H1 (cell line): ENCODE measurements around the gene DNAJB8. TPM values are rescaled to one million over a fixed set of nuclear protein-coding genes. Genes with fewer than 3 reads are reported as not detected.

ENCODE experiments used
- CTCF ChIA-PET: fragments of 300-600 bp; sonication (Branson Sonifier 250); formaldehyde crosslinking; loops from one replicate; lab custom pipeline; 2021; ENCODE audit not compliant: partially characterized antibody; lab: Charles Lee
- POLR2A ChIA-PET: fragments of 300-600 bp; sonication (Branson Sonifier 250); formaldehyde crosslinking; loops from one replicate; lab custom pipeline; 2021; ENCODE audit warnings: inconsistent platforms; ENCODE audit not compliant: partially characterized antibody; lab: Charles Lee
- DNase-seq, 2 experiments: peaks; one replicate each; pipeline versions ENCODE4 v3.0.0 to v3.0.0-alpha.2; 2010 to 2022; ENCODE audit warnings: low spot score in 2 of 2, low read depth in 1 of 2, mixed read lengths in 1 of 2
- FAIRE-seq: peaks from 2 replicates; lab custom pipeline; 2011; peaks lifted over from hg19 to GRCh38; lab: Jason Lieb, UNC
- H2AFZ ChIP-seq: 2 replicates; pipeline ENCODE4 v1.8.1; 2012; ENCODE audit warnings: low read length, inconsistent platforms
- H2AK5ac ChIP-seq: 2 replicates; pipeline ENCODE4 v1.6.1; 2013; ENCODE audit warnings: low read depth, low read length
- H2BK120ac ChIP-seq: replicated peaks from 2 replicates; pipeline ENCODE3; 2013; ENCODE audit warnings: low read depth, low read length, inconsistent platforms
- H2BK12ac ChIP-seq: 2 replicates; pipeline ENCODE4 v1.6.1; 2013; ENCODE audit warnings: low read depth, low read length
- H2BK15ac ChIP-seq: 2 replicates; pipeline ENCODE4 v1.6.1; 2013; ENCODE audit warnings: low read length
- H2BK20ac ChIP-seq: 2 replicates; pipeline ENCODE4 v1.6.1; 2013; ENCODE audit warnings: low read length
- H2BK5ac ChIP-seq: 2 replicates; pipeline ENCODE4 v1.6.1; 2013; ENCODE audit warnings: low read depth, low read length
- H3K14ac ChIP-seq: 2 replicates; pipeline ENCODE4 v1.6.1; 2013; ENCODE audit warnings: inconsistent platforms; ENCODE audit not compliant: insufficient read length
- H3K18ac ChIP-seq: 2 replicates; pipeline ENCODE4 v1.6.1; 2013; ENCODE audit warnings: low read length; ENCODE audit errors: extremely low read depth
- H3K23ac ChIP-seq: 2 replicates; pipeline ENCODE4 v1.6.1; 2013; ENCODE audit warnings: inconsistent platforms; ENCODE audit not compliant: insufficient read length
- H3K23me2 ChIP-seq: 2 replicates; pipeline ENCODE4 v1.6.1; 2013; ENCODE audit warnings: low read depth, low read length
- H3K27ac ChIP-seq: 2 replicates; pipeline ENCODE4 v1.6.1; 2011; ENCODE audit warnings: low read depth, low read length, inconsistent platforms
- H3K27me3 ChIP-seq, 4 experiments: replicated peaks in 1 of 4; 1 replicate in 1 of 4; 2 replicates in 3 of 4; pipeline versions ENCODE4 v1.6.1 to v1.8.1; 2011 to 2013; ENCODE audit warnings: low read length in 3 of 4, mild to moderate bottlenecking in 3 of 4, inconsistent platforms in 2 of 4, mixed read lengths in 2 of 4, moderate library complexity in 1 of 4; ENCODE audit not compliant: control insufficient read depth in 3 of 4, insufficient read depth in 3 of 4; ENCODE audit errors: extremely low read depth in 1 of 4
- H3K36me3 ChIP-seq, 4 experiments: 2 replicates each; pipeline versions ENCODE4 v1.6.1 to v1.8.1; 2011 to 2013; ENCODE audit warnings: mild to moderate bottlenecking in 4 of 4, low read length in 3 of 4, moderate library complexity in 2 of 4, control low read depth in 1 of 4, inconsistent platforms in 1 of 4; ENCODE audit not compliant: insufficient read depth in 4 of 4, control insufficient read depth in 2 of 4
- H3K4ac ChIP-seq: replicated peaks from 2 replicates; pipeline ENCODE3; 2013; ENCODE audit warnings: low read length, low read depth, mixed read lengths, inconsistent platforms; ENCODE audit not compliant: insufficient read length
- H3K4me1 ChIP-seq, 4 experiments: replicated peaks in 1 of 4; 1 replicate in 1 of 4; 2 replicates in 3 of 4; pipeline versions ENCODE4 v1.6.1 to v1.8.1; 2011 to 2013; ENCODE audit warnings: low read length in 3 of 4, inconsistent platforms in 2 of 4, mixed read lengths in 1 of 4; ENCODE audit not compliant: insufficient read depth in 4 of 4, control insufficient read depth in 3 of 4
- H3K4me2 ChIP-seq, 2 experiments: 2 replicates each; pipeline versions ENCODE4 v1.6.1 to v1.8.1; 2011 to 2013; ENCODE audit warnings: low read depth in 2 of 2, low read length in 2 of 2, control low read depth in 1 of 2, inconsistent platforms in 1 of 2, mild to moderate bottlenecking in 1 of 2; ENCODE audit not compliant: insufficient read depth in 1 of 2
- H3K4me3 ChIP-seq, 4 experiments: fragments of 200-600, 300-600 bp in 1 of 4; sonication (generic), shearing (Covaris generic), sonication (Bioruptor Twin) in 1 of 4; 2 replicates each; pipeline versions ENCODE4 v1.5.1 to v1.8.1; 2011 to 2016; ENCODE audit warnings: low read length in 4 of 4, low read depth in 3 of 4, control low read depth in 2 of 4, inconsistent platforms in 2 of 4, mild to moderate bottlenecking in 2 of 4, mixed read lengths in 1 of 4, moderate library complexity in 1 of 4; ENCODE audit not compliant: insufficient read depth in 2 of 4; ENCODE audit errors: extremely low read depth in 1 of 4
- H3K56ac ChIP-seq: replicated peaks from 2 replicates; pipeline ENCODE3; 2013; ENCODE audit warnings: low read depth, mild to moderate bottlenecking, mixed read lengths, low read length, inconsistent platforms; ENCODE audit not compliant: insufficient read length
- H3K79me1 ChIP-seq: 2 replicates; pipeline ENCODE4 v1.6.1; 2013; ENCODE audit warnings: low read depth, low read length, control low read depth
- H3K79me2 ChIP-seq, 2 experiments: 2 replicates each; pipeline versions ENCODE4 v1.6.1 to v1.8.1; 2012 to 2013; ENCODE audit warnings: low read length in 2 of 2, mild to moderate bottlenecking in 2 of 2, inconsistent platforms in 1 of 2; ENCODE audit not compliant: insufficient read depth in 2 of 2, control insufficient read depth in 1 of 2
- H3K9ac ChIP-seq, 4 experiments: replicated peaks in 1 of 4; 1 replicate in 1 of 4; 2 replicates in 3 of 4; pipeline versions ENCODE4 v1.6.1 to v1.8.1; 2011 to 2013; ENCODE audit warnings: low read depth in 3 of 4, low read length in 3 of 4, control low read depth in 2 of 4, mild to moderate bottlenecking in 2 of 4, moderate library complexity in 2 of 4, inconsistent platforms in 1 of 4; ENCODE audit errors: extremely low read depth in 1 of 4
- H3K9me3 ChIP-seq, 2 experiments: 2 replicates each; pipeline versions ENCODE4 v1.6.1 to v1.8.1; 2012 to 2013; ENCODE audit warnings: mild to moderate bottlenecking in 2 of 2, moderate library complexity in 2 of 2, control low read depth in 1 of 2, inconsistent platforms in 1 of 2, low read depth in 1 of 2, low read length in 1 of 2, mixed read lengths in 1 of 2; ENCODE audit not compliant: insufficient read depth in 2 of 2
- H4K20me1 ChIP-seq, 2 experiments: replicated peaks in 1 of 2; 2 replicates each; pipeline versions ENCODE3 to v1.8.1; 2011 to 2013; ENCODE audit warnings: inconsistent platforms in 2 of 2, low read length in 2 of 2, mild to moderate bottlenecking in 1 of 2; ENCODE audit not compliant: insufficient read depth in 2 of 2, control insufficient read depth in 1 of 2
- H4K5ac ChIP-seq: 2 replicates; pipeline ENCODE4 v1.6.1; 2013; ENCODE audit warnings: low read length, low read depth, mixed read lengths, inconsistent platforms; ENCODE audit not compliant: insufficient read length
- H4K8ac ChIP-seq: 2 replicates; pipeline ENCODE4 v1.8.0; 2013; ENCODE audit warnings: mild to moderate bottlenecking, moderate library complexity, low read length, inconsistent platforms; ENCODE audit not compliant: insufficient read depth; ENCODE audit errors: extremely low read depth
- H4K91ac ChIP-seq: replicated peaks from 2 replicates; pipeline ENCODE3; 2013; ENCODE audit warnings: low read length, mixed read lengths, inconsistent platforms; ENCODE audit not compliant: insufficient read length
- JUN ChIP-seq: IDR thresholded peaks from 2 replicates; pipeline ENCODE4 v1.6.1; 2011; ENCODE audit warnings: low read depth, mild to moderate bottlenecking, improper control_type of control experiment, low read length
- POU5F1 ChIP-seq: IDR thresholded peaks from 2 replicates; pipeline ENCODE4 v1.6.1; 2011; ENCODE audit warnings: low read depth, mild to moderate bottlenecking, low read length, moderate library complexity
- WGBS, 2 experiments: shearing (Covaris generic) in 1 of 2; methylation state at CpG; one replicate each; pipeline versions ENCODE4 v1.1.6 to v1.1.7; 2013 to 2015; ENCODE audit warnings: low lambda C conversion rate in 2 of 2, mixed read lengths in 2 of 2, inconsistent platforms in 1 of 2, low coverage in 1 of 2, missing lambda C conversion rate in 1 of 2; ENCODE audit not compliant: insufficient replicate concordance in 2 of 2, insufficient coverage in 1 of 2, insufficient read length in 1 of 2; ENCODE audit errors: extremely low coverage in 1 of 2, missing lambda C conversion rate in 1 of 2; 5-methylcytosine and 5-hydroxymethylcytosine counted together
- polyA plus RNA-seq, 7 experiments: library from polyadenylated mRNA; depleted of rRNA in 3 of 7; stranded (reverse) in 5 of 7; unstranded in 2 of 7; fragments of >200 nt in 5 of 7; fragments of 200-250 nt in 2 of 7; gene quantifications; 1 replicate in 5 of 7; 2 replicates in 1 of 7; 4 replicates in 1 of 7; pipeline versions ENCODE4 v1.2.1 to v1.2.3, GENCODE V29; 2011 to 2013; ENCODE audit warnings: missing spikeins in 2 of 7, mixed read lengths in 2 of 7
- total RNA-seq: library from RNA; stranded (reverse); fragmentation: NEBNext Ultra II Directional; extraction: Animal tissue kit (Norgen Biotek cat#: 25700); gene quantifications from 2 replicates; pipeline ENCODE4 v1.2.1, GENCODE V29; 2021

DNAJB8 gene
- total and polyA plus RNA-seq, 2 of the 8 experiments (the other 6 are each of a cell fraction or from before 2014, with no cell fraction given): not detected

DNA sequence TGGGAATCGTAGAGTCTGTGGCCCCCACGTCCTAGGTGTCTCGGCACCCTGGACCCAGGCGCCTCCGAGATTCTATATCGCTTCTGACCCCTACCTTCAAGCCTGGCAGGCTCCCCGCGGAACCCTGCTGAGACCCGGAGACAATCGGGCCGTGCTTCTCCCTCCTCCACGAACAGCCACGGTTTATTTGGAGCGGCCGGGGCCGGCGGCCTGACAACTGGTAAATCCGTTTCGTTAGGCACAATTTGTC lies 24.9 kb upstream of the DNAJB8 start:
- DNase-seq: peak in 1 of 2 experiments; percentile 66
- H3K23ac ChIP-seq: no peak overlapping the region
- no peak overlapping the region for H2BK5ac ChIP-seq
- H3K4me2 ChIP-seq: peak overlapping the region; percentile 60 to 63; a peak in 3 of 4 replicates
- H3K23me2 ChIP-seq: peaks cover 22% of the 10 kb centered on the region; the same call in 1 of the 2 replicates
- no peak overlapping the region for H4K91ac ChIP-seq
- no peak overlapping the region for H3K56ac ChIP-seq
- H3K79me2 ChIP-seq: no peaks in the 10 kb centered on the region
- peaks cover 5 to 25% of the 10 kb centered on the region in 2 experiments for H4K20me1 ChIP-seq
- peaks cover 0 to 71% (median 43%) of the 10 kb centered on the region in 4 experiments; a peak in 6 of 7 replicates for H3K4me1 ChIP-seq
- no peak overlapping the region for H4K8ac ChIP-seq
- no peak overlapping the region for H2BK20ac ChIP-seq
- no peak overlapping the region for H3K9ac ChIP-seq
- ChIA-PET POLR2A (interaction anchor here (1.8 kb wide), 1 partner anchor 11 kb away, joined by 13 read pairs; no protein-coding TSS in a partner anchor), CTCF (interaction anchor here (0.9 to 2.0 kb wide), 3 partner anchors 27 to 265 kb away, joined by 3 to 7 read pairs (median 5); no protein-coding TSS in a partner anchor)
- 5% methylated on average over 19 of the region's 19 CpGs; no CpG with 5 or more reads in 1 of the 2 experiments for WGBS, 2 experiments
- no peak overlapping the region for H2AK5ac ChIP-seq
- H3K9me3 ChIP-seq: no peaks in the 10 kb centered on the region; a peak in 1 of 4 replicates
- no peak overlapping the region for H2BK120ac ChIP-seq
- TF ChIP-seq JUN (no peak), POU5F1 (no peak)
- 0 out of 2 replicates have a peak overlapping the region, but pooled peaks have one; percentile 68 for H2BK12ac ChIP-seq
- H3K36me3 ChIP-seq: peaks cover 0 to 16% (median 0%) of the 10 kb centered on the region in 4 experiments; a peak in 1 of 8 replicates
- no peak overlapping the region for H3K4ac ChIP-seq
- no peak overlapping the region for H4K5ac ChIP-seq
- no peak for FAIRE-seq
- H3K14ac ChIP-seq: no peak overlapping the region
- H3K79me1 ChIP-seq: no peaks in the 10 kb centered on the region
- peak overlapping the region in 1 of 4 experiments; percentile 50; a peak in 2 of 8 replicates for H3K4me3 ChIP-seq
- peaks cover 98 to 100% (median 99%) of the 10 kb centered on the region in 4 experiments for H3K27me3 ChIP-seq
- H2BK15ac ChIP-seq: no peak overlapping the region
- no peak overlapping the region for H3K27ac ChIP-seq
- H3K18ac ChIP-seq: no peak overlapping the region
- H2AFZ ChIP-seq: no peak overlapping the region
